ENCODE measurements around the gene KRTCAP2. TPM values are rescaled to one million over a fixed set of nuclear protein-coding genes. Genes with fewer than 3 reads are reported as not detected.

The KRTCAP2 gene
- total RNA-seq, 2 donors from 2014 or later: 140 to 172 TPM

DNA sequence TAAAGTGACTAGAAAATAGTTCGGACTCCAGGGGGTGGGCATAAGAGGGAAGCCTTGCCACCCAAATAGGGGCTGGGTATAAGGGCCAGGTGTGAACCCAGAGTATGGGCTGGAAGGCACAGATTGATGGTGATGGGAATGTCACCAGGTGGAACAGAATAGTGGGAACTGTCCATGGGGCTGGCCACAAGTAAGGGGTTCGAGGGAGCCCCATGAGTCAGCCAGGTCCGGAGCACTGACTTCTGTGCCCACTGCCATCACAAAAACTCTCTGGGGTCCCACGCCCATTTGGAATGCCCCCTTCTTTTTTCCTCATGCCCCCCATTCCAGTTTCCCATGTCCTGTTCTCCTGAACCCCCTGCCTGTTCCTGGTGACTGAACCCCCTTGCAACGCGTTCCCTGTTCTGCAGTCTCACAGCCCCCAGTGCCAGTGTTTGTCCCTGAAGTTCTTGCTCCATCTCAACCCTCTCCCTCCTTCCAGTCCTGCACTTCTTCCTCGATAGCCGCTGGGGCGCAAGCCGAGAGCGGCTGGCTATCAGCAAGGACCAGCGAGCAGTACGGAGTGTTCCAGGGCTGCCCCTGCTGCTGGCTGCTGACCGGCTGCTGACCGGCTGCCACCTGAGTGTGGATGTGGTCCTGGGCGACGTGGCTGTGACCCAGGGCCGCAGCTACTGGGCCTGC is 8.4 kb upstream of the KRTCAP2 start:
- peaks cover 11% of the 10 kb centered on the region for H3K4me1 ChIP-seq
- no peak for DNase-seq
- intact Hi-C loops (cut with DNase I): no loop called here
- TF ChIP-seq, protein P1, sequence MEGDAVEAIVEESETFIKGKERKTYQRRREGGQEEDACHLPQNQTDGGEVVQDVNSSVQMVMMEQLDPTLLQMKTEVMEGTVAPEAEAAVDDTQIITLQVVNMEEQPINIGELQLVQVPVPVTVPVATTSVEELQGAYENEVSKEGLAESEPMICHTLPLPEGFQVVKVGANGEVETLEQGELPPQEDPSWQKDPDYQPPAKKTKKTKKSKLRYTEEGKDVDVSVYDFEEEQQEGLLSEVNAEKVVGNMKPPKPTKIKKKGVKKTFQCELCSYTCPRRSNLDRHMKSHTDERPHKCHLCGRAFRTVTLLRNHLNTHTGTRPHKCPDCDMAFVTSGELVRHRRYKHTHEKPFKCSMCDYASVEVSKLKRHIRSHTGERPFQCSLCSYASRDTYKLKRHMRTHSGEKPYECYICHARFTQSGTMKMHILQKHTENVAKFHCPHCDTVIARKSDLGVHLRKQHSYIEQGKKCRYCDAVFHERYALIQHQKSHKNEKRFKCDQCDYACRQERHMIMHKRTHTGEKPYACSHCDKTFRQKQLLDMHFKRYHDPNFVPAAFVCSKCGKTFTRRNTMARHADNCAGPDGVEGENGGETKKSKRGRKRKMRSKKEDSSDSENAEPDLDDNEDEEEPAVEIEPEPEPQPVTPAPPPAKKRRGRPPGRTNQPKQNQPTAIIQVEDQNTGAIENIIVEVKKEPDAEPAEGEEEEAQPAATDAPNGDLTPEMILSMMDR (IDR thresholded peaks at IDR 0.05): no peak
- no peaks in the 10 kb centered on the region for H3K27me3 ChIP-seq
- no peak overlapping the region for H3K27ac ChIP-seq
- no peaks in the 10 kb centered on the region for H3K9me3 ChIP-seq
- no peaks in the 10 kb centered on the region for H3K36me3 ChIP-seq
- no peak overlapping the region for H3K9ac ChIP-seq (ENCODE audit: low read depth in 2 of 2, low read length in 2 of 2)
- no peak overlapping the region for H3K4me3 ChIP-seq

DNA sequence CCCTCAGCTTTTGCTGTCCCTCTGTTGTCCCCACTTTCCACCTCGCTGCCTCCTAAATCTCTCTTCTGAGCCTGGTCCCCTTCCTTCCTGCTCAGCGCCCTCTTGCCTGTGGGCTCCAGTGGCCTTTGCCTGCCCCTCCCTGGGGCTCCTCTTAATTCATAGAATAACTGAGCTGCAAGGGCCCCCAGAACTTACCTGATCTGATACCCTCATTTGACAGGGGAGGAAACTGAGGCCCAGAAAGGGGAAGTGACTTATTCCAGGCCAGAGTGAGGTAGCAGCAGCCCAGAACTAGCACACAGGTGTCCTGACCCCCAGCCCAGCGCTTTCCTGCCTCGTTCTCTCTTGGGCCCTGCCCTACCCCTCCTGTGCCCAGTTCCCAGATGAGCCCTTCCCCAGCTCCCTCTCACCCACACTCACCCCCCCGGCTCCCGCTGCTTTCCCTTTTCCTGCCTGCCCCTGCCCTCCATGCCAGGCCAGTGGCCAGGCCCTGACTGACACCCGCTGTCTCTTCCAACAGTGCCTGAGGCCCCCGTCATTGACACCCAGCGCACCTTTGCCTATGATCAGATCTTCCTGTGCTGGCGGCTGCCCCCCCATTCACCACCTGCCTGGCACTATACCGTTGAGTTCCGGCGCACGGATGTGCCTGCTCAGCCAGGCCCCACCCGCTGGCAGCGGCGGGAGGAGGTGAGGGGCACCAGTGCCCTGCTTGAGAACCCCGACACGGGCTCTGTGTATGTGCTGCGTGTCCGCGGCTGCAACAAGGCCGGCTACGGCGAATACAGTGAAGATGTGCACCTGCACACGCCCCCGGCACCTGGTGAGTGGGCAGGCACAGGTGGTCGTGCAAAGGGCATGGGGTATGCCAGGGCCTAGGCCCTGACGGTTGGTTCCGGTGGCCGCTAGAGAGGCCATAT is 6.3 kb upstream of the KRTCAP2 start:
- DNase-seq: peak; percentile 19
- Histone ChIP-seq H3K4me1 (peaks cover 6% of the 10 kb centered on the region), H3K36me3 (no peaks in the 10 kb centered on the region), H3K9me3 (no peaks in the 10 kb centered on the region), H3K9ac (ENCODE audit: low read depth in 2 of 2, low read length in 2 of 2) (no peak overlapping the region), H3K27ac (no peak overlapping the region), H3K27me3 (no peaks in the 10 kb centered on the region), H3K4me3 (no peak overlapping the region)
- TF ChIP-seq, protein P1 (IDR thresholded peaks at IDR 0.05): no peak
- intact Hi-C loops (cut with DNase I): no loop called here

DNA sequence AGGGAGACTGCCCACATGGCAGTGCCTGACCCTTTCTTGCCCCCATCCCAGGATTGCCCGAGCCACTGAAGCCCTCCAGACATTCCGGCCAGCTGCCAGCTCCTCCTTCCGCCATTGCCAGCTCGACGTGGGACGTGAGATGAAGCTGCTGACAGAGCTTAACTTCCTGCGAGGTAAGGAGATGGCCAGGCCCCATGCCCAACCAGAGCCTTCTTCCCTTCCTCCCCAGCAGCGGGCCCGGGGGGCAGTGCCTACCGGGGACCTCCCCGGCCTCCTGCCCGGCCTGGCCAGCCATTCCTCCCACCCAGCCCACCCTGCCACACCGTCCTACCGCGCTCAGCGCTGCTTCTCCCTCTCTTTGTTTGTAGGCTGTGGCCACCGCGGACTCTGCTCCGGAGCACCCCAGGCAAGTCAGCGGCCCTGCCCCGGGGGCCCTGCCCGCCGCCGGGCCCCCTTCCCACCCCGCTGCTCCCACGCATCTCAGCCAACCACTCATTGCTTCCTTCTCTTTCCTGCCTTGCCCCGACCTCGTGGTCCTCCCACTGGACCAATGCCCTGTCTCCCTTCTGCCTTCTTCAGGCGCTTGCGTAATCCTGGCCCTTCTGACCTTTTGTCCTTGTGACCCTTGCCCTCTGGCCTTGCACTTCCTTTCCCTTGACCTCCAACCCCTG is 5.5 kb upstream of the KRTCAP2 start:
- H3K9ac ChIP-seq (ENCODE audit: low read depth in 2 of 2, low read length in 2 of 2): no peak overlapping the region
- no peaks in the 10 kb centered on the region for H3K36me3 ChIP-seq
- H3K4me1 ChIP-seq: peaks cover 6% of the 10 kb centered on the region
- H3K27ac ChIP-seq: no peak overlapping the region
- no peaks in the 10 kb centered on the region for H3K27me3 ChIP-seq
- TF ChIP-seq, protein P1 (IDR thresholded peaks at IDR 0.05): no peak
- intact Hi-C loops (cut with DNase I): no loop called here
- no peak overlapping the region for H3K4me3 ChIP-seq
- DNase-seq: peak; percentile 26
- H3K9me3 ChIP-seq: no peaks in the 10 kb centered on the region

DNA sequence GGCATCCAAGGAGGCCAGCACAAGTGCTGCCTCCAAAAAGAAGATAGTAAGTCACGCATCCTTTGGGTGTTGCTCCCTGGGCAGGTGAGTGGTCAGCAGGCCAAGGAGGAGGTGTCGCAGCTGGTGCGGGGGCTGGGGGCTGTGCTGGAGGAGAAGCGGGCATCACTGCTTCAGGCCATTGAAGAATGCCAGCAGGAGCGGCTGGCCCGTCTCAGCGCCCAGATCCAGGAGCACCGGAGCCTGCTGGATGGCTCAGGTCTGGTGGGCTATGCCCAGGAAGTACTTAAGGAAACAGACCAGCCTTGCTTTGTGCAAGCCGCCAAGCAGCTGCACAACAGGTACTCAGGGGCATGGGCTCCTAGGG is 4.8 kb upstream of the KRTCAP2 start:
- H3K9me3 ChIP-seq: no peaks in the 10 kb centered on the region
- H3K27me3 ChIP-seq: no peaks in the 10 kb centered on the region
- no peak overlapping the region for H3K27ac ChIP-seq
- intact Hi-C loops (cut with DNase I): no loop called here
- H3K4me1 ChIP-seq: peaks cover 6% of the 10 kb centered on the region
- no peak overlapping the region for H3K4me3 ChIP-seq
- H3K36me3 ChIP-seq: no peaks in the 10 kb centered on the region
- H3K9ac ChIP-seq (ENCODE audit: low read depth in 2 of 2, low read length in 2 of 2): no peak overlapping the region
- TF ChIP-seq, protein P1 (IDR thresholded peaks at IDR 0.05): no peak
- DNase-seq: peak; percentile 17

DNA sequence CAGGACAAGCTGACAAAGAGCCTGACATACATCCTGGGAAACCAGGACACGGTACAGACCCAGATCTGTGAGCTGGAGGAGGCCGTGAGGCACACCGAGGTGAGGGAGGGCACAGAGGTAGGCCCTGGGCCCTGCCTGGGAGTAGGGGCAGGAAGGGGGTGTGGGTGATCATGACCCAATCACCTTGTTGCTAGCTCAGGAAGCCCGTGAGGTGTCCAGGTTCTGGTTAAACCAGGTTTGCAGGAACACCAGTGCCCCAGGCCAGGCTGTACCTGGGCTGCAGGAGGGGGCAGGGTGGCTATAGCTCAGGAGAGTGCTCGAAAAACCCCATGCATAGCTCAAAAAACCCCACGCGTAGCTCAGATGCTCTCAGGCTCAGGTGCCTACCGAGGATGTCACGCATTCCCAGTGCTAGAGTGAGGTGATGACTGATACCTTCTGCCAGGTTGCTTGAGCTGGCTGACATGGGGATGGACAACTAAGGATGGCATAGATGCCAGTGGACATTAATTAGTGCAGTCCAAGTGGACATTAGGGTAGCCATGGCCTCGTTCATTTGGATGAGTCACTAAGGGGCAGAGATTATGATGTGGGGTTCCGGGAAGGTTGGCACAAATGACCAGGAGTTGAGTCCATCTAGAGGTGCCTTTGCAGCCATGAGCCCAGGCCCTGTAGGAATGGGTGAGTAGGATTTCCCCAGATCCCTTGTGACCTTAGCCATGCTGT is 4.3 kb upstream of the KRTCAP2 start:
- no peak overlapping the region for H3K9ac ChIP-seq (ENCODE audit: low read depth in 2 of 2, low read length in 2 of 2)

More for the DNA sequence above, 4.3 kb upstream of the KRTCAP2 start:
- peak; percentile 18 for DNase-seq
- TF ChIP-seq, protein P1 (IDR thresholded peaks at IDR 0.05): no peak
- Histone ChIP-seq H3K27me3 (no peaks in the 10 kb centered on the region), H3K36me3 (no peaks in the 10 kb centered on the region), H3K4me3 (no peak overlapping the region), H3K27ac (no peak overlapping the region), H3K9me3 (no peaks in the 10 kb centered on the region), H3K4me1 (peaks cover 9% of the 10 kb centered on the region)
- intact Hi-C loops (cut with DNase I): no loop called here
